ENCODE data around the gene SCUBE1.

Gene SCUBE1

DNA sequence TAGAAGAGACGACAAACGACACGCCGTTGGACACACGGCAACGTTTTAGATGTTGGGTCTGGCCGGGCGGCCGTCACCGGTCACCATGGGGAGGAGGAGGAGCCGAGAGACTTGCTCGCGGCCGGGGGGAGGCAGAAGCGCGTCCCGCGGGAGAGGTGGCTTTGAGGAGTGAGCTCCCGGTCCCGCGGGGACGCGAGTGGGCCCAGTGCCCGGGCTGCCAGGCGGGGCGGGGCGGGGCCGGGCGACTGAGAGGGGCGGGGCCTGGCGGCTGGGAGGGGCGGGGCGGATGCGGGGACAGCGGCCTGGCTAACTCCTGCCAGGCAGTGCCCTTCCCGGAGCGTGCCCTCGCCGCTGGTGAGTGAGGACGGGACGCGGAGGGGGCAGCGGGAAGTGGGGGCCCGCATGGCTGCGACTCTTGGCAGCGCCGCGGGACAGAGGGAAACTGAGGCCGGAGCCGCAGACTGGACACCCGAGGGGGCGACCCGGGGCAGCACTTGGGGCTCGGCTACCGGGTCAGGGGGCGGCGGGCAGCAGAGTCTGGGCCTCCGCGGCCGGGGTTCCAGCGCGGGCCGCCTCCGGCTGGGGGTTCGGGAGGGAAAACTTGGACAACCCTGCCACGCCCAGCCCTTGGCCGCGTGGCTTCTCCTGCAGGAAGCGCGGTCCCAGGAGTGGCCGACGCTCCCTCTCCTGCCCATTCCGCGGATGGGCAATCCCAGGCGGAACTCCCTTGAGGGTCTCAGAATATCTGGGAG lies 191.7 kb downstream of the SCUBE1 start, which contains the start of gene TSPO:
TSS of gene TSPO (plus strand) at position 309 of the 752 bp plus-strand sequence. CDS start 7,680 bp downstream, outside the sequence.
- no peak for DNase-seq

DNA sequence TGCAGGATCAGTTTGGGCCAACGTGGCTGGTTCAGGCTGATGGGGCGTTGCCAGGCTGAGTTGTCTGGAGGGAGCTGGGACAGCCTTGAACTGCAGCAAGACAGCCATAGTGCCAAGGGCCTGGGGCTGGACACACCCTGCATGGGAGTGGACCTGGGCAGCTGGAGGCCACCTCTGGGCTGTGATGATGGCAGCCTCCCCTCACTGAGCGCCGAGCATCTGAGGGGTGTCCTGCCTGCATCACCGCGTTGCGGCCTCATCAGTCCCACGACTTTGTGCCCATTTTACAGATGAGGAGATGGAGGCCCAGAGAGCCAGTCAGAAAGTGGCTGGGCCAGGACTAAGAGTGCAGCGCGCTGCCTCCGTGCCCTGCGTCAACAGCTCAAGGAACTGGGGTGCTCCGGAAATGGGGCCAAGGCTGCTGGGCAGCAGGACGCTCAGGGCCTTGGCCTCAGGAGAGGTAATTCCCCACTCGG lies 192.4 kb downstream of the SCUBE1 start:
- no peak for DNase-seq

- no peak for DNase-seq
Measured at GRCh38 chr22:43148581-43148980, 194.6 kb downstream of the SCUBE1 start.

DNA sequence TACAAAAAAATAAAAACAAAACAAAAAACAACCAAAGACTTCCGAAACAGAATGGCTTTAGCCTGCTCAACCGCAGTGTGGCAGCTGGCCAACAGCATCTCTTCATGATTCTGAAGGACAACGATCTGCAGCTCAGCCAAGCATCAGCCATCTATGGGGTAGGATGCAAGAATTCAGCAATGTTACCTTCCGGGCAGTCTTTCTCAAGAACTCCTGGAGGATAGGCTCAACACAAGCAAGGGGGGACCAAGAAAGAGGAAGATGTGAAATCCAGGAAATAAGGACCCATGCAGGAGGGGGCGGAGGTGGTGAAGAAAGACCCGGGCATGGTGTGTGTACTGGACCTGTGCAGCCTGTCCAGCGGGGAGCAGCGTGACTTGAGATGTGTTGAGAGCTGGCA lies 195.4 kb downstream of the SCUBE1 start:
- DNase-seq, result no peak
